NCI-H82 treated with DMSO at 0.1 percent for 48 hours (cell line): ENCODE measurements around the gene MATR3.
"Not testable (repeated sequence)": the region's sequence is repeated elsewhere in the genome, so short reads cannot be mapped to it uniquely, and the experiment has no call there.

Experiments
- DNase-seq: peaks from one replicate; lab custom pipeline; 2025; ENCODE audit not compliant: unreplicated experiment; lab: John Stamatoyannopoulos, UW

The MATR3 gene

DNA sequence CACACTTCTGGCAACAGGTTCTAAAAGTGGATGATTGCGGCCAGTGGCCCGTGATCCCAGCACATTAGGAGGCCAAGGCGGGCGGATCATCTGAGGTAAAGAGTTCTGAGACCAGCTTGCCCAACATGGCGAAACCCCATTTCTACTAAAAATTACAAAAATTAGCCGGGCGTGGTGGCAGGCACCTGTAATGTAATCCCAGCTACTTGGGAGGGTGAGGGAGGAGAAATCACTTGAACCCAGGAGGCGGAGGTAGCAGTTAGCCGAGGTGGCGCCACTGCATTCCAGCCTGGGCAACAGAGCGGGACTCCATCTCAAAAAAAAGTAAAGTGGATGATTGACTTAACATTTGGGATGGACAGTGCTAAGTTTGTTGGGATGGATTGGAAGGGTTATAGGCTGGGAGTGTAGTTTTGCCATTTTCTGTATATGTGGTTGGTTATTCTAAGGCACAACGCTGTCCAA is 3.4 kb downstream of the MATR3 start:
- DNase-seq, result no peak

DNA sequence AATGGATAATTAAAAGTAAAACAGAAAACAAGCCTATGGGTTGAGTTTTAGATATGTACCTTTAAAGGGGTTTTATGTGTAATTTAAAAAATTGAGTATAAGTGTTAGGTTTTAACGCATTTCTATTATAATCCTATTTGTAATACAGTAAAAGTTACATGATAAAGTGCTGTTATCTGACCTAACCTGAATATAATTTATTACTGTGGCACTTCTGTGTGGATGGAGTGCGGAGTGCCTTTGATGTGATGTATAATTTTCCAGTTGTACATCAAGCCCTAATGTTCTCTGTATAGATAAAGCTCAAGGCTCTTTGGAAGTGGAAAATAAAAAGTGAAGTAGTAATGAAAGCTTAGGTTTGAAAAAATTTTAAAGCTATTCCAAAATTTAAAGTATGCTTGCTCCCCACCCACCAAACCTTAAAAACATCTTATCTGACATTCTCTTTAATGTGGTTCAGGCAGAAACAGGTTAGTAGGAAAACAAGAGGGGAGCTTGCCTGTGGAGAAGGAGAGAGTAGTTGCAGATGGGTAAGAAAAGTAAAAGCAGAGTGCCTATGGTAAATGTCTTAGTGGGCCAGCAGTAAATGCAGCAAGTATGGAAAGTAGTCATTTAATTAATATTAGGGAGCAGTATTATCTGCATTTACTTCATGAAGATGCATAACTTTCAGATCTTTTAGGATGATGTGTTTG is 4.0 kb downstream of the MATR3 start:
- no peak for DNase-seq

DNA sequence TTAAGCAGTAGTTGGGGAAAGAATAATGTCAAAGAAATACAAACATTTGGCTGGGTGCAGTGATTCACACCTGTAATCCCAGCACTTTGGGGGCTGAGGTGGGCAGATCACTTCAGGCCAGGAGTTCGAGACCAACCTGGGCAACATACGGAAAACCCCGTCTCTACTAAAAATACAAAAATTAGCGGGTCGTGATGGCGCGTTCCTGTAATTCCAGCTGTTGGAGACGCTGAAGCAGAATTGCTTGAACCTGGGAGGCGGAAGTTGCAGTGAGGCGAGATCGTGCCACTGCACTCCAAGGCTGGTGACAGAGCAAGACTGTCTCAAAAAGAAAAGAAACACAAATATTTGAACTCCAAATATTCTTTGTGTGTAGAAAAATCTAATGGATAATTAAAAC is 4.7 kb downstream of the MATR3 start:
- DNase-seq, result no peak

DNA sequence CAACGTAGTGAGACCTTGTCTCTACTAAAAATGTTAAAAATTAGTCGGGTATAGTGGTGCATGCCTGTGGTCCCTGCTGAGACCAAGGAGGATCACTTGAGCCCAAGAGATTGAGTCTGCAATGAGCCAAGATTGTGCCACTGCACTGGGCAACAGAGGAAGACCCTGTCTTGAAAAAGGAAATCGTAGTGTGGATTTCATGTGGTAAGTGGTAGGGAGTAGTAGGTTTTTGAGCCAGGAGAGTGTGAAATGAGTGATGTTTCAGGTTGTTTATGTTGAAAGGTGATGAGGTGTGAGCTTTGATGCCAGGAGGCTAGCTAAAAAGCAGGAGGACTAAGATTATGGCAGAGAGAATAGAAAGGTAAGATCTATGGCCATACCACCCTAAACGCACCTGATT is 5.9 kb downstream of the MATR3 start:
- DNase-seq, result no peak

DNA sequence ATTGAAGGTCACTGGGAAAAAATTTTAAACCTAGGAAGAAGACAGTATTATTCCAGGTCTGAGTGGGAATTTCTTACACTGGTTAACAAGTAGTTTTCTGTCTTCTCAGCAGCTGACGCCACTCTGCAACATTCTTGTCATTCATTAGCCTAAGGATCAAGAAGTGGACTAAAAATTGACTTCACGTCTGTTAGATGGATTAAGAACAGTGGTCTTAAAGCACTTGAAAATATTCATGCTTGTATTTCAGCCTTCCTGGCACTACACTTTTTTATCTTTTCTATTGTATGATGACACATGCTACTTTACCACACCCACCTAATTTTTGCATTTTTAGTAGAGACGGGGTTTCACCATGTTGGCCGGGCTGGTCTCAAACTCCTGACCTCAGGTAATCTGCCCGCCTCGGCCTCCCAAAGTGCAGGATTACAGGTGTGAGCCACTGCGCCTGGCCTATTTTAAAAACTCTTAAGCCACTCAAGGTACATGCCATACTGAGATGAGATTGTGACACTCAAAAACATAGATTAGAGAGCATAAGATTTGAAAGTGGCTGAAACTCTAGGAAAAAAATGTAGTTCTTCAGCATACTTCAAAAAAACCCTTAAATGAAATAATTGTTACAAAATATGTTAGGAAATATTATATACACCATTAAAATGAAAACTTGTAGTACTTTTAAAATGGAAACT is 8.4 kb downstream of the MATR3 start:
- no peak for DNase-seq

DNA sequence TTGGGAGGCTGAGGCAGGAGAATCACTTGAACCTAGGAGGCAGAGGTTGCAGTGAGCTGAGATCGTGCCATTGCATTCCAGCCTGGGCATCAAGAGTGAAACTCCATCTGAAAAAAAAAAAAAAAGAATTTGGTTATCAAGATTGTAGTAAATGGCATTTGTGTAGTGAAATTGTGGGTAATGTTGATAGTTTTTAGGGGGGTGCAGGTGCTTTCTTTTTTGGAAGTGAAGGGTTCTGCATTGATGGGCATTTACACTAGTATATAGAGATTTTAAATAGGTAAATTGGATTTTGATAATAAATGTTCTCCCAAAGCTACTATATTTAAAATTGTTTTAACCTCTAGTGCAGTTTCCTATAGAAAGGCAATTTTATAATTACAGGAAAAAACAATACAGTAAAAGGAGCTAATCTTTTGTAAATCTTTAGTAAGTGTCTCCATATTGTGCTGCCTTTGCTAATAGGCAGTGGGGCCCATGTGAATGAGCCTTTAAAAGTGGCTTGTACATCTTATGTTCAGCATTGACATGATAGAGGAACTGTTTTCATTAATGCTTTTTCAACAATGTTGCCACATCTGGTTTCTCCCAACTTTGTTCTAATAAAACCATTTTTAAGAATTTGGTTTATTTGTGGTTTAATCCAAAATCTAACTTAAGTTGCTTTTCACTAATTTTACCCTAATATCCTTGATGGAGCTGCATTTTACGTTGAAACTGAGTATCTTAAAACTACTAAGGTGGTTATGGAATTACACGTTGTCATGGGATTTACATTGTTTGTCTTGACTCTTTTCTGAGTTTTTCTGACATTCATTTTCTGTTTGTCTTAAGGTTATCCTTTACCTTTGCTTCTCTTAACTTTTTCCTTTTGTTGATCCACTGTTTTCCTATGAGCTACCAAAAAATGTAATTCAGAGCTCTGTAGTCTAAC is 11.1 kb downstream of the MATR3 start:
- no peak for DNase-seq

DNA sequence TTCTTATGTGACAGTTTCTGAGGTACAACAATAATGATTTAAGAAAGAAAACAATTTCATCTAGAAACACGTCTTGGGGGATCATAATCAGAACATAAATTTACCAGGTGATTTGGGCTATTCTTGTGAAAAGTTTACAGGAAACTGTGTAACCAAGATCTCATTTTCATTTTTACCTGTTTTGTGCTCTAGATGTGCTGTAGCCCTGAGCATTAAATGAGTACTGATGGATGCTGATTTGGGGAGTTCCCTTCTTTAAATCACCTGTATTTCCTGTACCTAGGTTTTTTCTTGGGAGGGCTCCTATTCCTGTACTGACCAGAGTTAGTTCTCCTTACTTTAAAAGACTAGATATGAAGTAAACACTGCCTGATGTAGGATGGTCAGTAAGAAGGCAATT is 12.7 kb downstream of the MATR3 start:
- DNase-seq, result no peak

DNA sequence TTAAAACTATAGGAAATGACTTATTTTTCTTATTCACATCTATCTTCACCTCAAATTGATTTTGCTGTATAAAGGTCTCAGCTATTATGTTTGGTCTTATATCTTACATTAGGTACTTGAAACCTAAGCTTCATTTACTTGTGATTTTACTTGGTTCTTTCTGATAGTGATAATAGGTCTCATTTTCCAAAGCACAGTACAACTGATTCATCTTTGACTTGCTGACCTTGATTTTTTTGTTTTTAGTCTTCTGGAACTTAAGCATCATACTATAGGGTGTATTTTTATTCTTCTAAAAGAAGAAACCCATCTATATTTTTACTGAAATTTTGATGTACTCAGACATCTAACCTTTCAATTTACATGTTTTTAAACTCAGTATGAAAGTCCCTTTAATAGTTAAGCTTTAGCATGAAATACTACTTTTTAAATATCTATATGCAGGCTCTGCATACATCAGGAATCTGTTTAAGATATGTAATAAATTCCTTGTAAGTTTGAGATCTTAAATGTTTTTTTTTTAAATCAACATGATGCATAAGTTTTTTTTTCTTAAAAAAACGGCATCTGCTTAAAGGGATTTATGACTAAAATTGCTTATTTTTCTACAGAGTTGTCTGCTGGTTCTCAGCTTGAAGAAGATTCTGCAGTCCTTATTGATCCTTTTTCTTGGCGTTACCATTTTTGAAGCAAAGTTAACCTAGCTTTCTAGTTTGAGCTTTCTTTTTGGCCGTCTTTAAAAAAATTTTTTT is 13.3 kb downstream of the MATR3 start:
- DNase-seq, result no peak

DNA sequence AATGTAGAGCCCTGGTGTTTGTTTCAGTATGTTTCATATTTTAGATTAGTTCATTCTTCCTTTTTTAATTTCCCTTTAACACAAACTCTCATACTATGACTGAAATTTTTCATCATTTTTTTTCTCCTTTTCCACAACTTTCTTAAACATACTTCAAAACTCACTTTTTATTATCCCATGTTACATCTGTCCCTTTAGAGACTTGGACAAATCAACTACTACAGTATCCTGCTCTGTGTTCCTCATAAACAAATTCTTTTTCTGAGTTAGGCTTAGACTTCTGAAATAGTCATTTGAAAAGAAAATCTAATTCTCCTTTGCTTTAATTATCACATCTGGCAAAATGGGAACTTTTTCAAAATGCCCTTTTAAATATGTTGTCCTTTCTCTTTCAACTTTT is 15.3 kb downstream of the MATR3 start:
- no peak for DNase-seq

DNA sequence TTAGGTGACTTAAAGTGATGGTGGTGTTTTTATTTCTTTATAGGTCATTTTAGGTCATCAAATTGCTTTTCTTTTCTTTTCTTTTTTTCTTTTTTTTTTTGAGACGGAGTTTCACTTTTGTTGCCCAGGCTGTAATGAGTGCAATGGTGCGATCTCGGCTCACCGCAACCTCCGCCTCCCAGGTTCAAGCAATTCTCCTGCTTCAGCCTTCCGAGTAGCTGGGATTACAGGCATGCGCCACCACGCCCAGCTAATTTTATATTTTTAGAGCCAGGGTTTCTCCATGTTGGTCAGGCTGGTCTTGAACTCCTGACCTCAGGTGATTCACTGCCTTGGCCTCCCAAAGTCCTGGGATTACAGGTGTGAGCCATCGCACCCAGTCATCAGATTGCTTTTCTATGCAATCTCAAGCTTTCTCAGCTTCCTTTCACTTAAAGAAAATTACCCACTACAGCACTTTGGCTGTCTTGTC is 17.2 kb downstream of the MATR3 start:
- not testable (repeated sequence) for DNase-seq

DNA sequence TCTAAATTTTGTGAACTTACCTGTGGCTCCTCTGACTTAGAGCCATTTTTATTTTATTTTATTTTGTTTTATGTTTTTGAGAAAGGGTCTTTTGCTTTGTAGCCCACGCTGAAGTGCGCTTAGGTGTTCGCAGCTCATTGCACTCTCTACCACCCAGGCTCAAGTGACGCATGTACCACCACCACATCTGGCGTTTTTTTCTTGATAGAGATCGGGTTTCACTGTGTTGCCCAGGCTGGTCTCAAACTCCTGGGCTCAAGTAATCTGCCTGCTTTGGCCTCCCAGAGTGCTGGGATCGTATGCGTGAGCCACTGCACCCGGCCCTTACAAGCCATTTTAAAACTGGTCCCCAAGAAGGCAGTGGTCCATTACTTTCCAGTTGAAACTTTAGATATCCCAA is 18.5 kb downstream of the MATR3 start:
- no peak for DNase-seq

DNA sequence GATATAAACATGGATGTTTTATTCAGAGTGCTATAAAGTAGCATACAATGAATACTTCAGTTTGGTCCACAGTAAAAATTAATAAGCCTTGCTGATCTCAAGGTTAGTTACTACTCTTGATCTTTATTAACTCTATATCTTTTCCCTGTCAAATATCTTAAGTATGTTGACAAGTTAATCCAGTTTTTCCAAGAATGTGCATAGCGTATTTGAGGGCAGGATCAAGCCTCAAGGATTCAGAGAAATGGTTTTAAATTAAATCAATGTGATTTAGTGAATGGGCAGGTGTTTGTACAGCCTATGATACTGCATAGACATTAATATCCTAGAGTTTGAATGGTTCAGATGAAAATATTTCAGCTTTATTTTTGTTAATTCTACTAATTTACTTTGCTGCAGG is 20.7 kb downstream of the MATR3 start:
- no peak for DNase-seq

DNA sequence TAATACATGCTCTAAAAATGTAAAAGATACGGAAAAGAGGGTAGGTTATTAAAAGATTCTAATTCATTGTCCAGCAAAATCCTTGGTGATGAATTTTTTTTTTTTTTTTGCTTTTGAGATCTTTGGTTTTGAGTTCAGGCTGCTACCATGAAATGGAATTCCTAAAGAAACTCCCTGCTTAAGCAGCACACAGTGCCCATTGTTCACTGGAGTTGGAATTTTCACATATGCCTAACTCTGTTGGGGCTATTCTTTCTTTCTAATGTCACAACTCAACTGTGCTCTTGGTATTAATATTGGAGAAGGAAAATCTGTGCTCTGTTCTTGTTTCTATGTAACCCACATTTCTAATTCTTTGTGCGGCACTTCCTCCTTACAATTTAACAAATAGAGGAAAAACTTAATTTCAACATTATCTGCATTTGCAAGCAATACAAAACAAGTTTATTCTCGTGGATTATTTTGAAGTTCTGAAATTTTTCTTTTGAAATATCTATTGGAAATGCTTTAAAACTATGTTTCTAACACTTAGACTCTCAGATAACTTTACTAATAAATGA is 21.6 kb downstream of the MATR3 start:
- DNase-seq, result no peak

DNA sequence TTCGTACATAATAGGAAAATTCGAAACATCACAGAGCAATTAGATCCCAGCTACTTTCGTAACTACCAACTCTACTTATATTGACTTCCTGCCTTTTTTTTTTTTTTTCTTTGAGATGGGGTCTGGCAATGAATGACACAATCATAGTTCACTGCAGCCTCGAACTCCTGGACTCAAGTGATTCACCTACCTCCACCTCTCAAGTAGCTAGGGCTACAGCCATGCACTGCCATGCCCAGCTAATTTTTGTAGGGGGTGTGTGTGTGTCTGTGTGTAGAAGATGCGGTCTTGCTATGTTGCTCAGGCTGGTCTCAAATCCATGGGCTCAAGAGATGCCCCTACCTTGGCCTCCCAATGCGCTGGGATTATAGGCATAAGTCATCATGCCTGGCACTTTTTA is 42.3 kb downstream of the MATR3 start:
- no peak for DNase-seq

DNA sequence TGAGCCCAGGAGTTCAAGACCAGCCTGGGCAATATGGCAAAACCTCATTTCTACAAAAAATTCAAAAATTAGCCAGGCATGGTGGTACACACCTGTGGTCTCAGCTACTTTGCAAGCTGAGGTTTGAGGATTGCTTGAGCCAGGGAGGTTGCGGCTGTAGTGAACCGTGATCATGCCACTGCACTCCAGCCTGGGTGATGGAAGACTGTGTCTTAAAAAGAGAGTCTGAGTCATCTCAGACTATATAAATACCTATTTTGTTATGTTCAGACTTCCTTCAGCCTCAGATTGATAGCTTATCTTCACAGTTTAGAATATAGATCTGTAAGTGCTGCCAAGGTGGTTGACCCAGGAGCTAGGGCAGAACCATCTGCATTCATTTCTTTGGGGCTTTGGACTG is 46.5 kb downstream of the MATR3 start:
- no peak for DNase-seq

DNA sequence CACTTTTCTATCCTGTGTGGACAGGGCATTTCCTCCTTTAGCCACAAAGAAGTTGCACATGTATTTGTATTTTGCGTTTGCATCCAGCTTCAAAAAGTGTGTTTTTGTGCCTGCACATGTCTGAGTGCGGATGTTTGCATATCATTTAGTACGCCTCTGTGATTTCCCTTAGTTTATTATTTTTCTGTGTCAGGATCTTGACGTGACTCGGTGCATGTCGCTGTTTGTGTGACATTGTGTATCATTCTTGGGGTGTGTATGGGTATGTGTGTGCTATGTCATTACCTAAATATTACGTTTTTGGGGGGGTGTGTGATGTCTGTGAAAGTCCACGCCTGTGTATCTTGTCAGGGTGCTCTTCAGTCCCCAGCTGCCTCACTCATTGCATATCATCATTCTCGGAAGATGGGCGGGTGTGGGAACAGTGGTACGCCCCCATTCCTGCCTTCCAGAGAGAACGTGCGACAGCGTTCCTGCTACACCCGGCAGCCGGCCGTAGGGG is 47.7 kb downstream of the MATR3 start:
- DNase-seq, result no peak

DNA sequence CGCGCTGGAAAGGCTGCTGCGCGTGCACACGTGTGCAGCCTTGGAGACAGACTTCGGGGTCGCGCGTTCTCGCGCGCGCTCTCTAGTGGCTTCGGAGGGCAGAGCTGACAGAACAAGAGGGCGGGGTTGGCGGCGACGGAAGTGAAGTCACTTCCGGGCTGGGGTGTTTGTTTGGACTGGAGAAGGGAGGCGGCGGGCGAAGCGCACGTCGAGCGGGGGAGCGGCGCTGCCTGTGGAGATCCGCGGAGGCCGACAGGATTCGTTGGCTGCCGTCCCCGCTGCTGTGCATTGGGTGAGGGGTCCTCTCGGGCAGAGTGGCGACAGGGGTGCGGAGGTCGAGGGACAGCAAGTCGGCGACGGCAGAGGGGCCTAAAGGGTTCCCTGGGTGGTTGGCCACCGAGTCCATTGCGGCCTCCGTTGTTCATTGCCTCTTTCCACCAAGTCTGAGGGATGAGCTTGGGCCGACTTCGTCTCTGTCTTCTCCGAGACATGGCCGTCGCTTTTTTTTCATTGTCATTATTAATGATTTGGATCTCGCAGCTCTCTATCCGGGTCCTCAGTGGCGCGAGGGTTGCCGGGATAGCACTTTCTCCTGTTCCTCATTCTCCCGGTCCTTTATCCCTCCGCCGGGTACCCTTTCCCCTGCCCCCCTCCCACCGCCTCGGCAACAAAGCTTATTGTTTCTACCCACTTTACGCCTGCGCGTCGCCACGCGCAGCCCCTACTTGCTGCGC is 48.3 kb downstream of the MATR3 start, which contains the start of gene PAIP2:
Gene PAIP2, plus strand, starts transcription at position 166 of the 734 bp plus-strand sequence. CDS start 21,931 bp downstream, outside the sequence.
- DNase-seq, result peak; percentile 86

DNA sequence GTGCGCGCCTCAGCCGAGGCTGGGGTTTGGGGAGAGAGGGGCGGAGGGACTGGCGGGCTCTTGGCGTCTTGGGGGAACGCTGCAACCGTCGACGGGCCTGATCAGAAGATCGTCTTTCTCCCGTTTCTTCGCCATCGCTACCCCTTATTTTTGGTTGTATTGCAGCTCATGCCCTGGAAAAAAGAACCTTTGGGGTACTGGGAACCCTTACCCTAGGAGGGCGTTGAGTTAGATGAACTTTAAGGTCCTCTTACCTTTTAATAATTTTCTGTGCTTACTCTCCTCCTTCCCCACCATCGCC is 48.8 kb downstream of the MATR3 start:
- no peak for DNase-seq

DNA sequence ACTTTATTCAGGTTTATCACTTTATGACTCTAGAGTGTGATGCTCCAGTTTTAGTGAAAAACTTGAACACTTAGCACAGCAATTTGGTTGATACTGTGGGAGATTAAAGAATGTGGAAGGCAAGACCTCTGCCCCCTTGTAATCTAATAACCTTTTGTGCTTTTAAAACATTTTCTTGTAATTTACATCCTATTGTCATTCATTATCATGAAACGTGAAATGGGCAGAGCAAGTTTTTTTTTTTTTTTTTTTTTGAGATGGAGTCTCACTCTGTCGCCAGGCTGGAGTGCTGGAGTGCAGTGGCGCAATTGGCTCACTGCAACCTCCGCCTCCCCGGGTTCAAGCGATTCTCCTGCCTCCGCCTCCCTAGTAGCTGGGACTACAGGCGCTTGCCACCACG is 49.9 kb downstream of the MATR3 start:
- DNase-seq, result no peak

DNA sequence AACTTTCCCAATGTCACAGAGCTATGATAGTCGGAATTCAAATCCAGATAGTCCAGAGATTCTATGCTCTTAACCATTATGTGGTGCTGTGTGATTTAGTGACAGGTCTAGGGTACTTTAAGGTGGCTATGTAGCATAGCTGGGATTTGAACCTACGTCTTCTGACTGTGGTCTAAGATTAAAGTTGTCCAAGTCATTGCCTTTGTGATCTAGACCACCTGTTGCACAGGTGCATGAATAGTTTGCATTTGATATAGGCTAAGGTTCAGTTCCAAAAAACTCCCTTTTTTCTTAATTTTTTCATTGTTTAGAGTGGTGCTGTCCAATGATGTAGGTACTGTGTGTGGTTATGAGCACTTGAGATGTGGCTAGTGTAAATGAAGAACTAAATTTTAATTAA is 50.6 kb downstream of the MATR3 start:
- no peak for DNase-seq
